Measurements from ENCODE around the gene NFYC.

NFYC gene

GRCh38 chr1:40691538-40692428 is at the start of gene NFYC:
Gene NFYC (plus strand): TSS chr1:40691704. CDS start chr1:40738844, 47,140 bp downstream.
- peak within 1 kb of the TSS; percentile 72 for H3K4me3 ChIP-seq (ENCODE audit: low read depth, low read length)

DNA sequence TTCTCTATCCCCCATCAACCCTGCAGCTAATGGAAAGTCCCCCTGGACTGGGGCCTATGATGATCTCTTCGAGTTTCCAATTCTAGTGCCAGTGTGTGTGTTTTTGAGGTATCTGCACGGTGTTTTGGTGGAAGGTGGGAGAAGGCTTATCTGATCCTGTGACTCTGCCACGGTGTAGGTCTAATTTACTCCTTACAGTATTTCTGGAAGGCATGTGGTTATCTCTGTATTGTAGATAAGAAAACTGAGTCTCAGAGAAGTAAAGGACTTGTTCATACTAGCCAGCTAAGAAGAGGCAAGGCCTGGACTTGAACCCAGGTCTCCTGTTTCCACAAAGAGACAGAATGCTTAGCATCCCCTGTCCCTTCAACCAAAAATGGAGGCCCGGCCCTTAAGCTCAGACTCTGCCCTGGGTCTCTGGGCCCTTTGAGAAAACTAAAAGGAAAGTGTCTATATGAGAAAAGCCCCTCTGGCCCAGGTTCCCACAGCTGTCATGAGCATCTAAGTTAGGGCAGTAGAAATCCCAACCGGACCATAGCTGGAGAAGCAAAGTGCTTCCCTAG is 46.3 kb upstream of the NFYC start:
- no peak overlapping the region for H3K4me3 ChIP-seq (ENCODE audit: low read depth, low read length)

GRCh38 chr1:40646315-40646714 is 45.2 kb upstream of the NFYC start:
- H3K4me3 ChIP-seq (ENCODE audit: low read depth, low read length): no peak overlapping the region

GRCh38 chr1:40648200-40648599 is 43.3 kb upstream of the NFYC start:
- no peak overlapping the region for H3K4me3 ChIP-seq (ENCODE audit: low read depth, low read length)

DNA sequence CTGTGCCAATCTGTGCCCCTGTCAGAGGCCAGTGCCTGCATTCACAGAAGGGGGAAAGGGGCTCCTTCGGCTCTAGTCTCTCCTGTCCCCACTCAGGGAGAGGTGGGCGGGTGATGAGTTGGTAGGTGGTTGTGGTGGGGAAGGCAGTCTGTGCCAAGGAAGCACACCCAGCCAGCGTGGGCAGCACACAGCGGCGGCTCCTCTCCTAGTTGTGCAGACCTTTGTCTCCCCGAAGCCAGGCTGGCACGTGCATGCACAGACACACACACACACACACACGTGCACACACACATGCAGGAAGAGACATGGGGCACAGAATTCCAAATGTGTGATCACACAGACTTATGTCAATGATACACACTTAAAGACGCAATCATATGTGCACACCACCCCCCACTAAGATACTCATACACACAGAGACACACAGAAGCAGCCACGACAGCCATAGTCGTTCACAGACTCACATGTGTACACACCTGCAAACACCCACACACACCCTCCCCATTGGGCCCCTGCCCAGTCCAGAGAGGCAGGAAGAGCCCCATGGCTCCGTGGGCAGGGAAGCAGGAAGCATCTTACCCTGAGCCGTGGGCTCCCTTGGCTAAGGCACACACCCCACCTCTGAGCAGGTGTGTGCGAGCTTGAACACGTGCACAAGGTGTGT is 42.4 kb upstream of the NFYC start:
- H3K4me3 ChIP-seq (ENCODE audit: low read depth, low read length): no peak overlapping the region

- H3K4me3 ChIP-seq (ENCODE audit: low read depth, low read length): no peak overlapping the region
These were observed 41.9 kb upstream of the NFYC start for GRCh38 chr1:40649592-40649930.

- H3K4me3 ChIP-seq (ENCODE audit: low read depth, low read length): no peak overlapping the region
These were observed 41.4 kb upstream of the NFYC start for GRCh38 chr1:40650075-40650474.

GRCh38 chr1:40651138-40651857 is 40.2 kb upstream of the NFYC start:
- H3K4me3 ChIP-seq (ENCODE audit: low read depth, low read length): no peak overlapping the region

- no peak overlapping the region for H3K4me3 ChIP-seq (ENCODE audit: low read depth, low read length)
These were observed 39.0 kb upstream of the NFYC start for GRCh38 chr1:40652468-40652867.

DNA sequence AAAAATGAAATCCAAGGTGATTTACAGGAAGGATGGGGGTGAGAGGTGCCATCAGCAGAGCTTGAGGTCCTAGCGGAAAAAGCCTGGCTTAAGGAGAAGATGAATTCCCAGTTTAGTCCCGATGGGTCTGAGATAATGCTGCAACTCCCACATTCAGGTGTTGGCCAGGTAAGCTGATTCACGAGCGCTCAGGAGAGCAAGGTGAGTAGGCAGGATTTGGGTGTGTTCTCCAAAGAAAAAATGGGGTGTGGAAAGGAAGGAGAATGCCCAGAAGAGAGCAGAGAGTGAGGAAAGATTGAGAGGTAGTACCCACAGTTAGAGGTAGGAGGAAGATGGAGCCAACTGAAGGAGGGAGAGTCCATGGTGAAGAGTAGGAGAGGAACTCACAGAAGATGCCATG is 38.5 kb upstream of the NFYC start:
- H3K4me3 ChIP-seq (ENCODE audit: low read depth, low read length): no peak overlapping the region

DNA sequence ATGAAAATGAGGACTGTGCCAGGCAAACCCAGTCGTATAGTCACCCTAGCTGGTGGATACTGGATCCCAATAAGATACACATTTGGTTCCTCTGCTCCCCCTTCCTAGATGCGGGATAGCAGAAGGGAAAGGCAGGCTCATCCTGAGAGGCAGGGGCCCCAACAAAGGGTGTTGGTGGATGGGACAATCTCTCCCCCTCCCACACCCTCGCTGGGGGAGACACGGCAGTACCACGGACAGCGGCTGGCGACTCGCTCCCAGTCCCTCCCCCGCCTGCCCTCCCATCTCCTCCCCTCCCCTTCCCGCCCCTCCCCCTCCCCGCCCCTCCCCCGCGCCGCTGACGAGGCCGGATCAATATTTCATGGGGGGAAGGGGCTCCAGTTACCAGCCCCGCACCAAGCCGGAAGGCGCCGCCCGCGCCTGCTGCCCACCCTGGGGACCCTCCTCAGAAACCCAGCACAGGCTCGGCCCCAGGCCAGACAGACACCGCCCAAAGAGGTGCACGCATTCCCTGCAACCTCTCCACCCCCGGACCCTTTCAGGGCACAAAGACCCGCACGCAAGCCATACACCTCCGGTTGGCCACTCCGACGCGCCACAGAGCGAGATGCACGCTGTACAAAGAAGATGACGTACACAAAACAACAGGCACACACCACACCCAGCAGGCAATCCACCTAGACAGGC is 37.5 kb upstream of the NFYC start:
- peak overlapping the region; percentile 57 for H3K4me3 ChIP-seq (ENCODE audit: low read depth, low read length)

- H3K4me3 ChIP-seq (ENCODE audit: low read depth, low read length): no peak overlapping the region
These were observed 34.5 kb upstream of the NFYC start for GRCh38 chr1:40657046-40657445.

DNA sequence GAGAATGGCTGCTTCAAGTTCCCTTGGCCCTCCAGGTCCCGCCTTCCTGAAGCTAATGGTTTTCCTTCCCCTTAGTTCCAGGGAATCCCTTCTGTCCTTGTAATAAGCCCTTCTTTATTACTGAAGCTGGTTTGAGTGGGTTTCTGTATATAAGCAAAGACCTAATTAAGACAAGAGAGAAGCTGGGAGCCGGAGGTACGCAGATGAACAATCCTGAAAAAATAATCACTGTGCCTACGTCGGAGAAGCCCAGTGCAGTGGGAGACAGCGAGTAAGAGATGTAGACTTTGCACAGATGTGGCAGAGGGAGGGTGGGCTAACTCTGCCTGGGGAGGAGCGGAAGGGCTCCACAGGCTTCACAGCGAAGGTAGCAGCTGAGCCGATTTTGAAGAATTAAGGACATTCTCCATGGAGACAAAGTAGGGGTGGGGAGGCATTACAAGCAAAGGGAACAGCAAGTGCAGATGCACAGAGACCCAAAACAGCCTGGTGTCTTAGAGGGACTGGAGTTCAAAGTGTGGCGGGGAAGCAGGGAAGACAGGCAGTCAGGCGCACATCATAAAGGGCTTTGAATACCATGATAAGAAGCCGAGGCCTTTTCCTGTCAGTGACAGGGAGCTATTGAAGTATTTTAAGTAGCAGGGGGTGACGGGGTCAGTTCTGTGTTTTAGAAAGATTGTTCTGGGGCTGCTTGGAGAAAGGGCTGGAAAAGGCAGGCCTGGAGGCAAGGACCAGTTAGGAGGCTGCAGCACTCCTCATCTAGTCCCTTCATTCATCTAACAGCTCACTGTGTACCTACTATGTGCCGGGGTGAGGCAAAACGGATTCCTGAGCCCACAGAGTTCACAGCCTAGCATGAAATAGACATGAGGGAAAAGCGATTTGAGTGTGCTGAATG is 32.5 kb upstream of the NFYC start:
- no peak overlapping the region for H3K4me3 ChIP-seq (ENCODE audit: low read depth, low read length)

- H3K4me3 ChIP-seq (ENCODE audit: low read depth, low read length): no peak overlapping the region
These were observed 31.9 kb upstream of the NFYC start for GRCh38 chr1:40659649-40659947.

DNA sequence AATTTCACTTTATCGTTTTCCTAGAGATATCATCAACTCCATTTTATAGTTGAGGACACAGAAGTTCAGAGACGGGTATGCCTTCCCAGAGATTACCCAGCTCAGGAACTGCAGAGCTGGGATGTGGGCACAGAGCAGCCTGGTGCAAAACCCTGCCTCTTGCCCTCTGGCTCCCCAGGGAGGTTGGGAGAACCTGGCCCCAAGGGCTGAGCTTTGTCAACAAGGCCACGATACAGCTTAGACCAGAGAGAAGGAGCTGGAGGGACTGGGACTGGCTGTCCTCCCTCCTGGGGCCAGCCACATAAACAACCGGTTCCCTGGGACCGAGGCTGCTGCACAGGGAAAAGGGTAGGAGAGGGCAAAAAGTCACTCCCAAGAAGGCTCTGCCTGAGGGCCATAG is 29.8 kb upstream of the NFYC start:
- H3K4me3 ChIP-seq (ENCODE audit: low read depth, low read length): no peak overlapping the region

GRCh38 chr1:40662151-40662550 is 29.4 kb upstream of the NFYC start:
- no peak overlapping the region for H3K4me3 ChIP-seq (ENCODE audit: low read depth, low read length)

GRCh38 chr1:40662864-40663263 is 28.6 kb upstream of the NFYC start:
- H3K4me3 ChIP-seq (ENCODE audit: low read depth, low read length): no peak overlapping the region

DNA sequence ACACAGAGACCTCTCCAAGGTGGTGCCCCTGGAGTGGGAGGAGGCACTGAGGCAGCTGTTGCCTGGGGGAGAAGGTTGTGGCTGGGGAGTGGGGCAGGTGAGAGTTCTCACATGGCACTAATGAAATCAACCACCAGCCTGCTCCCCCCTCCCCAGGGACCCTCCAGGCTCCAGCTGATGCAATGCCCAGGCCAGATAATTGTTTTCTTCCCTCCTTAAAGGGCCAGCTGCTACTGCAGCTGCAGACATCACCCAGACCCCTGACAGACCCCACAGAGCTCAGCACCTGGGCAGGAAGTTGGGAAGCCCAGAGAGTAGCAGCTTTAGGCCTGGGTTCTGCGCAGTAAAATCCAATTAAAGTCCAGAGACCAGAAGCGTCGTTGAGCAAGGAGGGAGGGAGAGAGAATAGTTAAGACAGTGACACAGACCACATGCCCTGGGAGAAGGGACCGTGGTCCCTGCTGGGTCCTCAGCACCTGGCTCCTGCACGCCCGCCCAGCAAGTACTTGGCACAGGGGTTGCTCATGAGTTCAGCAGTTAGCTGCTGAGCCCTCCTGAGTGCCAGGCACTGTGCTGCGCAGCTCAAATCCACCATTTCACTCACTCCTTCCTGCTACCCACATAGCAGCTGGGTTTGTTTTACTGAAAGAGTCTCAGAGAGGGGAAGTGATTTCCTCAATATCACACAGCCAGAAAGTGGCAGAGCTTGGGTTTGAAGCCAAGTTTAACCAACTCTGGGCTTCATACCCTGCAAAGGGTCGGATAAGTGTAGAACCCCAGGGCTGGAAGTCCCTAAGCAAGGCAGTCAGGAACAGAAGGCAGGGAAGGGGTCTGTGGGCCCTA is 28.0 kb upstream of the NFYC start:
- H3K4me3 ChIP-seq (ENCODE audit: low read depth, low read length): no peak overlapping the region

DNA sequence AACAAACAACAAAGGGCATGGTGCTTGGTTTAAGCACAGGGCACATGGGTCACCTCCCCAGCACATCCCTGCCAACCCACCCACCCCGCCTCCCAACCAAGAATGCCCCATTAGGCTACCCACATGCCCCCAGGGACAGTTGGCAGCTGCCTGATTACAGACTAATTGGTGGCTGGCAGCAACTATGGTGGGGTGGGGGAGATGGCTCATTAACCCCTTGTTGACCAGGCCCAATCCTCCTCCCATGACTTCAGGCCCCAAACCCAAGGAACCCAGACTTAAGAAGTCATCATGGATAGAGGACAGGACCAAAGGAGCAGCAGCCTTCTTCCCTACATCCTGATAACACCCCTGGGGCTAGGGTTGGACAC is 27.4 kb upstream of the NFYC start:
- H3K4me3 ChIP-seq (ENCODE audit: low read depth, low read length): no peak overlapping the region

All from iPS-11a (cell line).